ENCODE results near the gene SORCS2.

Gene SORCS2

DNA sequence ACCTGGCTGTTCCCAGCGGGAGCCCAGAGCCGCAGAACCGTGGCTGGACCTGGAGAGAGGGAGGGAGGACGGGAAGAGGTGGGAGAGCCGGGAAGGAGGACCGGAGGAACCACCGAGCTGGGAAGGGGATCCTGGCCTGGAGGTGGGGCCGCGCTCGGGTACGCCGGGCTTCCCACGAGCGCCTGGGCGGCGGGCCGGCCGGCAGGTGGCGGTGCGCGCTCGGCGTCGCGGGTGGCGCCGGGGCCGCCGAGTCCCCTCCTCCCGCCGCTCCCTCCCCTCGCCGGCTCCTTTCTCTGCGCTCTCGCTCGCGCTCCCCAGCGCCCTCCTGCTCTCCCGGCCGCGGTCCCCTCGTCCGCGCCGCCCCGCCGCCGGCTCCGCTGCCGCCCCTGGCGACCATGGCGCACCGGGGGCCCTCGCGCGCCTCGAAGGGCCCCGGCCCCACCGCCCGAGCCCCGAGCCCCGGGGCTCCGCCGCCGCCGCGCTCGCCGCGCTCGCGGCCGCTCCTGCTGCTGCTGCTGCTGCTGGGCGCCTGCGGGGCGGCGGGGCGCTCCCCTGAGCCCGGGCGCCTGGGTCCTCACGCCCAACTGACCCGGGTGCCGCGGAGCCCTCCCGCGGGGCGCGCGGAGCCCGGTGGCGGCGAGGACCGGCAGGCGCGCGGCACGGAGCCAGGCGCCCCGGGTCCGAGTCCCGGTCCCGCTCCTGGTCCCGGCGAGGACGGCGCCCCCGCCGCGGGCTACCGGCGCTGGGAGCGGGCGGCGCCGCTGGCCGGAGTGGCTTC lies at the start of gene SORCS2:
TSS of gene SORCS2 (plus strand) at position 287 of the 778 bp plus-strand sequence.
- H3K27me3 Mint-ChIP-seq = peaks cover 81% of the 10 kb centered on the region
- peak; percentile 48 for ATAC-seq

DNA sequence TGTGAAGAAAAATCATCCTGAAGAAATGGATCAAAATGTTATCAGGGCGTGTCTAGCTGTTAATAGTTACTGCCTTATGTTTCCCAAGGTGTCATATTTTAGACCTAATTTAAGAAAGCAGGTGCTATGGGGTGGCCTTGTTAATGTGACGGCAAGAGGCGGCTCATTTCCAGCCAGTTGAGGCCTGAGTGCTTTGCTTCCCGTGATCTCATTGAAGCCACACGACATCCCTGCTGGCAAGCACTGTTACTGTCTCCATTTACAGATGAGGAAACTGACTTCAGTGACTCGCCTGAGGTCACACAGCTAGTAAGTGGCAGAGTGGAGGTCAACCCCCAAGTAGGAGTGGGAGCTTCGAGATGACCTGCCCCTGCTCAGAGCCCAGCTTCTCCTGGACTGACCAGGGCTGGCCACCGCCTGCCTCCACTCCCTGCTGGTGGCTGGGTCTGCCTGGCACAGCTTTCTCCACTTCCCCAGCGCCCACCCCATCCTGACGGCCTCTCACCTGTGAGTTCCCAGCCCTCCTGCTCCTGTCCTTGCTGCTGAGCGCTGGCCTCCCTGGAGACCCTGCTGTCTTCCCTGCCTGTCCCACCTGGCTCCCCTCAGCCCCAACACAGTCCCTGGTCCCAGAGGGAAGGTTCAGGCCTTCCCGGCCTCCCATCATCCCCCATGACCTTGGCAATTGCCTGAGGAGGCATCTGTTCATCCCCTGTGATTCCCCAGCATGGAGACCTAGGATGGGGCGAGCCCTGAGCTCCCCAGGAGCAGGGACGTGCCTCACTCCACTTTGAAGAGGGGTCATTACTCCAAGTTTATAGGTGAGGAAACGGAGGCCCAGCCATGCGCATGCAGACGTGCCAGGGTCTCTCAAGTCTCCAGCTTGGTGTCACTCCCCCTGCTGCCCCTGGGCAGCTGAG lies 47.7 kb upstream of the SORCS2 start:
- H3K36me3 Mint-ChIP-seq = no peaks in the 10 kb centered on the region
- H3K27ac Mint-ChIP-seq = no peak overlapping the region
- ATAC-seq = no peak
- H3K9me3 Mint-ChIP-seq = no peaks in the 10 kb centered on the region
- peaks cover 68% of the 10 kb centered on the region for H3K27me3 Mint-ChIP-seq
- no peaks in the 10 kb centered on the region for H3K4me1 Mint-ChIP-seq
- no peak overlapping the region for H3K4me3 Mint-ChIP-seq

More for the DNA sequence above, at the start of gene SORCS2:
- no peaks in the 10 kb centered on the region for H3K36me3 Mint-ChIP-seq
- no peaks in the 10 kb centered on the region for H3K4me1 Mint-ChIP-seq
- H3K9me3 Mint-ChIP-seq = no peaks in the 10 kb centered on the region
- H3K27ac Mint-ChIP-seq = no peak within 1 kb of the TSS
- H3K4me3 Mint-ChIP-seq = no peak within 1 kb of the TSS

DNA sequence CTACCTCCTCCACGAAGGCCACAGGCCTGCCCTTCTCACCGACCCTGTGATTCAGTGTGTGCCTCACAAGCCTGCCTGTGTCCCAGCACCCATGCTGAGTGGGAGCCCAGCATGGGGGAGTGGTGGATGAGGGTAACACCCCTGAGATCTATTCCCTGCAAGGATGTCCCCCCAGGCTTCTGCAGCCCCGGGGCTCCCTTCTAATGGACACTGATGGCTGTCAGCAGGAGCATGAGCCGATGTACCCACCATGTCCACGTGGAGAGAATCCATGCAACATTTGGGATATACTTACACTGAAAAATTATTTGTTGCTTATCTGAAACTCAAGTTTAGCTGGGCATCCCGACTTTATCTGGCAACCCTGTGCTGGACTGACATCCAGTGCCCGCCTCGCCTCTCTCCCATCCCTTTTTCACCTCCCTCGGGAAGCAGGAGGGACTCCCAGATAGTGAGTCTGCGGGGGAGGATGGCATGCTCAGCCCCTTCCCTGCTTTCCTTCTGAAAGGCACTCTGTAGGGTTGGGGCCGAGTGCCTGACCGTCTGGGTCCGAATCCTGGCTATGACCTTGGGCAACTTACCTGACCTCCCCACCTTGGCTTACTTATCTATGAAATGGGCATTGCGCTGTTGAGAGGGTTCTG lies 46.9 kb upstream of the SORCS2 start:
- no peaks in the 10 kb centered on the region for H3K4me1 Mint-ChIP-seq
- ATAC-seq = no peak
- H3K4me3 Mint-ChIP-seq = no peak overlapping the region
- no peaks in the 10 kb centered on the region for H3K9me3 Mint-ChIP-seq
- no peak overlapping the region for H3K27ac Mint-ChIP-seq
- H3K36me3 Mint-ChIP-seq = no peaks in the 10 kb centered on the region
- peaks cover 62% of the 10 kb centered on the region for H3K27me3 Mint-ChIP-seq

DNA sequence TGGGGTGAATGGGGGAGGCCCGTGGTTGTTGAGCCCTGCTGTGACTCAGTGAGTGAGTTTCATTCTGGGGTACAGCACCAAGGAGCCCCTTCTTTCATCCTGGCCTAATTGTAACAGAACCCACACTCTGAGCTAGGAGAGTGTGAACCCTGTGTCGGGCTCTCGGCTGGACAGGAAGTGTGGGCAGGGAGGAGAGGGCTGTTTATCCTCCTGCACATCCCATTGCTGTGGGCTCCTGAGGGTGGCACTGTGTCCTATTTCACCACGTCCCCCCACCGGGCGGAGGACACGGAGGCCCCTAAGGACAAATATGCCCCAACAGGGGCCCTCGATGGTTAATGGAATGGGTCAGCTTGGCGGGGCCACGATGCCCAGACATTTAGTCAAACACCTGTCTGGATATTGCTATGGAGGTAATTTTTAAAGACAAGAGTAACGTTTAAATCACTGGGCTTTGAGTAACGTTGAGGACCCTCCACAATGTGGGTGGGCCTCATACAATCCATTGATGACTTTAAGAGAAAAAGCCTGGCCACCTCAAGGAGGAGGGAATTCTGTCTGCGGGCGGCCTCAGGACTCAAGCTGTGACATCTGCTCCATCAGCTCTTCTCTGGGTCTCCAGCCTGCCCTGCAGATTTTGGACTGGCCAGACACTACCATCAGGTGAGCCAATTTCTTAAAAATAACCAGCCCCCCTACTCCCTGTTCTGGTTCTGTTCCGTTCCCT lies 46.1 kb upstream of the SORCS2 start:
- H3K4me1 Mint-ChIP-seq = no peaks in the 10 kb centered on the region
- H3K4me3 Mint-ChIP-seq = no peak overlapping the region
- ATAC-seq = no peak
- no peaks in the 10 kb centered on the region for H3K9me3 Mint-ChIP-seq
- H3K27ac Mint-ChIP-seq = no peak overlapping the region
- H3K27me3 Mint-ChIP-seq = peaks cover 59% of the 10 kb centered on the region
- H3K36me3 Mint-ChIP-seq = no peaks in the 10 kb centered on the region

DNA sequence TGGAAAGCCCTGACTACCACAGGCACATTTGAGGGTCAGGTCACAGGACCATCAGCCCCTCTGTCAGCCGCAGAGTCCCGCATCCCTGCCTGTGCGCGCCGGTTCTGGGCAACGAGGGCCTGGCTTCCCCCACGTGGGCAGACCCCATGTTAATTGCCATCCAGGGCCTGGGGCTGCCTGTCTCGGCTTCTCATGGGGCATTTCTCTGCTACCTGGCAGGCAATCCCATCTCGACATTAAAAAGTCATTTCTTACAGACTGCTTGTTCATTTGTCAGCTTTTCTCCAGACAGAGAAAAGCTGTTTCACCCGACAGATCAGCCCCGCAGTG lies 45.6 kb upstream of the SORCS2 start:
- Mint-ChIP-seq H3K27ac (no peak overlapping the region), H3K36me3 (no peaks in the 10 kb centered on the region), H3K4me3 (no peak overlapping the region), H3K27me3 (peaks cover 59% of the 10 kb centered on the region), H3K4me1 (no peaks in the 10 kb centered on the region), H3K9me3 (no peaks in the 10 kb centered on the region)
- ATAC-seq = no peak

DNA sequence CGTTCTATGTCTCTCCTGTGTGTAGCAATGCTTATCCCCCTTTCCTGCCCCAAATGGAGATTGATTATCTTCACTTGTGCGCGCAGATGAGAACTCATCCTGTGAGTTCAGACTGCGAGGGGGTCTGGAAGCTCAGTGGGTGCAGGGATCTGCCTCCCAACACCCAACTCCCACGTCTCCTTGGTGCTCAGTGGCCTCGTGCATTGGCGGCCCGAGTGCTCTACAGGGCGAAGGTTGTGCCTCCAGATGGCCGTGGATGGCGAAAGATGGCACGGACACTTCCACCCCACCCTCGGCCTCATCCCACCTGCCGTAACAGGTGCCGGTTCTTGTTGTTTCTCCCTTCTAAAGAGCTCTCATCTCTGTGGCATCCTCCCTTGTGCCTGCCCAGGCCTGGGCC lies 45.1 kb upstream of the SORCS2 start:
- no peak overlapping the region for H3K27ac Mint-ChIP-seq
- no peaks in the 10 kb centered on the region for H3K4me1 Mint-ChIP-seq
- H3K4me3 Mint-ChIP-seq = no peak overlapping the region
- no peaks in the 10 kb centered on the region for H3K36me3 Mint-ChIP-seq
- H3K9me3 Mint-ChIP-seq = no peaks in the 10 kb centered on the region
- ATAC-seq = no peak
- H3K27me3 Mint-ChIP-seq = peaks cover 59% of the 10 kb centered on the region

DNA sequence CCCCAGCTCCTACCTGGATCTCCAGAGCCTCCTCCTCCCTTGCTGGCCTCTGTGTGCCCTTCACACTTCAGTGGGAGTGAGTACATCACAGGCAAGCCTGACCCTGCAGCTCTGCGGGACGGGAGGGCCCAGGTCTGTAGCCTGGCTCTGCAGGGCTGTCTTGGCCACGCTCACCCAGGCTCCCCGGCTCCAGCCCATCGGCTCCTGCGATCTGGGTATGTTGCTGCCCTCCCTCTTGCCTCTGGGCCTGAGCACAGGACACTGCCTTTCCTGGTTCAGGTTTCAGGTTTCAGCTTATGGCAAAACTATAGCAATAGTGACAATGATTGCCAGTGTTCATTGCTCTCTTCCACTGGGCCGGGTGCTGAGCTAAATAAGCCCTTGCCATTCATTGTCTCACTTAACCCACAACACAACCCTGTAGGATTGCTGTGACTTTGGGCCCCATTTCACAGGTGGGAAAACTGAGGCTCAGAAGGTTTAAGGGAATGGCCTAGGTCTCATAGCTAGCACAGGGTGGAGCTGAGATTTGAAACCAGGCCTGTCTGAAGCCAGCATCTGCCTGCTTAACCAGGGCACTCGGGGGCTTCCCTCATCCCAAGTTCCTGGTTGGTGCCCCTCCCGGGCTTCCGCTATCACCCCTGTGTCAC lies 44.6 kb upstream of the SORCS2 start:
- no peak for ATAC-seq
- Mint-ChIP-seq H3K27me3 (peaks cover 61% of the 10 kb centered on the region), H3K27ac (no peak overlapping the region), H3K9me3 (no peaks in the 10 kb centered on the region), H3K4me1 (no peaks in the 10 kb centered on the region), H3K36me3 (no peaks in the 10 kb centered on the region), H3K4me3 (no peak overlapping the region)

DNA sequence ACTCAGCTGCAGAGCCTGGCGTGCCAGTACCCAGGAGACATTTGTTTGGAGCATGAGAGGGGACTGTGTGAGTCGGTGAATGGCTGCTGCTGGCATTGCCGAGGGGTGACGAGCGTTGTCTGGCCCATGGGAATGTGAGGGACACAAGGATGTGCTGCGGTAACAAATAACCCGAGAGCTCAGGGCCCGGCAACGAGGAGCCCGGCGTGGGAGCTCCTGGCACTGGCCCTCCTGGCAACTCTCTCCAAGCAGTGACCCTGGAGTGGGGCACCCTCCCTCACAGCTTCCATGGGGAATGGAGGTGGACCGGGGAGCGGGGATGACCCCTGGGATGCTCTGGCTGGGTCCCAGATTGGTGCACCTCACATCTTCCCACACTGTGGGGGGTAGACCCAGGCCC lies 44.0 kb upstream of the SORCS2 start:
- H3K27me3 Mint-ChIP-seq = peaks cover 61% of the 10 kb centered on the region
- H3K4me3 Mint-ChIP-seq = no peak overlapping the region
- H3K36me3 Mint-ChIP-seq = no peaks in the 10 kb centered on the region

DNA sequence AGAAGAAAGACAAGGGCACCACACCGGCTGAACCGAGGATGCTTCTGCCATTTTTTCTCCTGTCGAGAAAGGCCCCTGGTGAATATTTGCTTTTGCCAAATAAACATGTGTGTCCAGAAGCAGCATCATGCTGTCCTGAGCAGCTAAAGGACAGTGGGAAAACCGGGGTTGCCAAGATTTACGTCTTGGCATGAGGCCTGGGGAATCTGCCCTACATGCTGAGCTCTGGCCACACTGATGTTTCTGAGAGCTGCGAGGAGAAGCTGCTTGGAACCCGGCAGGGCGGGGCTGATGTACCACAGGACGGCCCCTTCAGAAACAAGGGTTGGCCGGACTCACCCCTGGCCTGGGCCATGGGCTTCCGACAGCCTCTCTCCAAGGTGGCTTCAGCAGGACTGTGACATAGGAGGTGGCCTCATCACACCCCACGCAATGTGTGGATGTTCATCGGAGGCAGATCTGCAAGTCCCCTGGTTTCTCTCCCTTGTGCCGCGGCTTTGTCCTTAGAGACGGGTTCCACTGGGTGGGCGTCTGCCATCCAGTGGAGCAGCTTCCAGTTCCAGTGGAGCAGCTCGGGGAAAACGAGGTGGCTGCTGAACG lies 42.2 kb upstream of the SORCS2 start:
- Mint-ChIP-seq H3K27me3 (peaks cover 65% of the 10 kb centered on the region), H3K4me1 (no peaks in the 10 kb centered on the region), H3K9me3 (no peaks in the 10 kb centered on the region), H3K4me3 (no peak overlapping the region), H3K27ac (no peak overlapping the region), H3K36me3 (no peaks in the 10 kb centered on the region)
- ATAC-seq = no peak

More for the DNA sequence above, 44.0 kb upstream of the SORCS2 start:
- Mint-ChIP-seq H3K27ac (no peak overlapping the region), H3K9me3 (no peaks in the 10 kb centered on the region), H3K4me1 (no peaks in the 10 kb centered on the region)
- no peak for ATAC-seq

DNA sequence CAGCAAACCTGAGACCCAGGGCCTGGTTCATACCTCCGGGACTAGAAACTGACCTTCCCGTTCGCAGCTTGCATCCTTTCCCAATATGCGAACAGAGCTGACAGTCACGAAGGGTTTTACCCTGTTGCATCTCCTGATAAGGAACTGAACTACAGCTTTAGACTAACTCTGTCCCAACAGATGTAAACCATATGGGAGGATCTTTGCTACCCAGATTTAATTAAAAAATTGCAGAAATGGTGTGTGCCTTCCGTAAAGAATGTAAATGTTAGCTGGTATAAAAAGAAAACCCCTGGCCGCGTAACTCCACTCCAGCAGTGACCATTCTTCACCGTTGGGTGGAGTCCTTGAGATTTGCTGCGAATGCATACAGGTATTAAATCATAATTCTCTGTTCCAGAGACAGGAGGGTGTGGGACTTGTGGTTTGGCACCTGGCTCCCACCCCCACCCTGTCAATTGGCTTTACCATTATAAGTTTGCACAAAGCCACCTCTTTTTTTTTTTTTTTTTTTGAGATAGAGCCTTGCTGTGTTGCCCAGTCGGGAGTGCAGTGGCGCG lies 40.6 kb upstream of the SORCS2 start:
- Mint-ChIP-seq H3K27me3 (peaks cover 65% of the 10 kb centered on the region), H3K27ac (no peak overlapping the region)

DNA sequence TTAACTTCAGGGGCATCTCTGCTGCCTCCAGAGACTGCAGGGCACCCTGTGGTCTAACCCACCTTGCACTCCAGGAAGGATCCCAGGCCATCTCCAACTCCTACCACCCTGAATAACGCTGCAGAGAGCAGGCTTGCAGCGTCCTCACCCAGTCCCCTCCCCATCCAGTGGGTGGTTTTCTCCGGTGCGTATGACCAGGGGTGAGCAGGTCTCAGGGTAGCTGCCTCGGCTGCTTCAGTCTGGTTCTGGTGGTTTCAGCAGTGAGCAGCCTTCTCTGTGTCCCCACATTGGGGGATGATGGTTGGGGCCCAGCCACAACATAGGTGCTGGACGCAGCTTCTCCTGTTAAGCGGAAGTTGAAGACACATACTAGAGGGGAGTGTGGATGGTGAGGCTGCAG lies 38.6 kb upstream of the SORCS2 start:
- Mint-ChIP-seq H3K4me3 (no peak overlapping the region), H3K9me3 (no peaks in the 10 kb centered on the region), H3K27me3 (peaks cover 63% of the 10 kb centered on the region), H3K27ac (no peak overlapping the region), H3K36me3 (no peaks in the 10 kb centered on the region), H3K4me1 (no peaks in the 10 kb centered on the region)
- no peak for ATAC-seq

More for the DNA sequence above, 40.6 kb upstream of the SORCS2 start:
- Mint-ChIP-seq H3K36me3 (no peaks in the 10 kb centered on the region), H3K9me3 (no peaks in the 10 kb centered on the region), H3K4me1 (no peaks in the 10 kb centered on the region), H3K4me3 (no peak overlapping the region)
- no peak for ATAC-seq

DNA sequence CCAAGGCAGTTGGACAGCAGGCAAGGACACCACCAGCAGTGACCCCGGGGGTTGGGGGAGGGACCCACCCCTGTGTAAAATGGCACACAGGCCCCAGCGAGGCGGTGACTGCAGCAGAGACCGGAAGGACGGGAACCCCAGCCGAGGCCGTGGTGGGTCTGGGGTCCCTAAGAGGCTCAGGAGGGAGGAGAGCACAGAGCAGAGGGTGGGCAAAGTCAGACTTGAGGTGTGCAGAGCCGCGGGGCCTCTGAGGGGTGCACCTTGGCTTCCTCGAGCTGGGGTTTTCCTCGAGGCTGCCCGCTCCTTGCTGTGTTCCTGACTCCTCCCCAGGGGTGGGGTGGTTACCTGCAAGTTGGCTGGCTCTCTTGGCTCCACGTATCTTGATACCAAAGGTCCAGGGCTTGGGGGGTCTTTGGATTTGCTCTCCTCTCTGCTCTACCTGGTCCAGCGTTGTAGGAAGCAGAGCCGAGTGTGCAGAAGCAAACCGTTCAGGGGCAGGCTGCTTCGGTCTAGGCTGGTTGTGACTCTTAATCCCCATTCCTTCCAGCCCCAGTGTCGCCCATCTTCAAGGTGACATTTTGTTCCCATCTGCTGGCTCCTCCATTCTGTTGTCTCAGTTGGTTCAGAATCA lies 37.9 kb upstream of the SORCS2 start:
- Mint-ChIP-seq H3K9me3 (no peaks in the 10 kb centered on the region), H3K36me3 (no peaks in the 10 kb centered on the region), H3K4me3 (no peak overlapping the region), H3K27me3 (peaks cover 59% of the 10 kb centered on the region), H3K27ac (no peak overlapping the region), H3K4me1 (no peaks in the 10 kb centered on the region)
- no peak for ATAC-seq

DNA sequence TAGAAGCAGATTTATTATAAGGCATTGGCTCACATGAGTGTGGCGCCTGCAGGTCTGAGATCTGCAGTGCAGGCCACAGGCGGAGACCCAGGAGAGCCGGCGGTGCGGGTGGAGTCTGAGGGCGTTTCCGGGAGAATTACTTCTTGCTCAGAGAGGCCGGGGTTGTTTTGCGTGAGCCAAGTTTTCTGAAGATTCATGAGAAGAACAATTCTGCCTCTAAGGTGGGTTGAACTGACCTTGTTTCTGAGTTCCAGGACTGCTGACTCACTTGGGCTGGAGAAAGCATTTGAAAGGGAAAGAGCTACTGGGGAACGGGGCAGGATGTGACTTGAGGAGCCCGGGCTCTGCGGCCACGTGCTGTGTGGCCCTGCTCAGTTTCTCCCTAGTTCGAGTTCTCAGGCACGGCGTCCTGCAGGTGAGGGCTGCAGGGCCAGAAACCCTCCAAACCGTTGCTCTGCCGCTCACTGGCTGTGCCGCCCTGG lies 36.7 kb upstream of the SORCS2 start:
- H3K36me3 Mint-ChIP-seq = no peaks in the 10 kb centered on the region
- H3K4me1 Mint-ChIP-seq = no peaks in the 10 kb centered on the region
- no peak overlapping the region for H3K27ac Mint-ChIP-seq
- peaks cover 58% of the 10 kb centered on the region for H3K27me3 Mint-ChIP-seq
- no peaks in the 10 kb centered on the region for H3K9me3 Mint-ChIP-seq
- H3K4me3 Mint-ChIP-seq = no peak overlapping the region
- ATAC-seq = no peak
